Kidney (tissue), 14 donors: ENCODE data around the gene SNN. TPM values are rescaled to one million over a fixed set of nuclear protein-coding genes. Genes with fewer than 3 reads are reported as not detected.

Experiments
- DNase-seq, 5 donors: peaks; one replicate each; pipeline ENCODE4 v3.0.0-alpha.2; 2013 to 2020
- FAIRE-seq: peaks from 2 replicates; lab custom pipeline; 2012; peaks lifted over from hg19 to GRCh38; lab: Jason Lieb, UNC
- H3K27ac ChIP-seq, 2 donors: one replicate each; pipeline ENCODE4 v1.7.0; 2013; ENCODE audit warnings: low read depth in 2 of 2, low read length in 2 of 2, inconsistent platforms in 1 of 2
- H3K27me3 ChIP-seq: one replicate; pipeline ENCODE4 v1.7.1; 2013; ENCODE audit warnings: low read length, inconsistent platforms; ENCODE audit not compliant: control insufficient read depth, insufficient read depth
- H3K36me3 ChIP-seq, 3 donors: one replicate each; pipeline versions ENCODE4 v1.7.0 to v1.7.1; 2013; ENCODE audit warnings: low read length in 3 of 3, control low read depth in 1 of 3, inconsistent platforms in 1 of 3; ENCODE audit not compliant: insufficient read depth in 3 of 3, control insufficient read depth in 2 of 3
- H3K4me1 ChIP-seq, 3 donors: one replicate each; pipeline versions ENCODE4 v1.7.0 to v1.7.1; 2013; ENCODE audit warnings: low read length in 3 of 3, inconsistent platforms in 1 of 3, low read depth in 1 of 3; ENCODE audit not compliant: control insufficient read depth in 2 of 3, insufficient read depth in 2 of 3
- H3K4me3 ChIP-seq, 3 donors: one replicate each; pipeline versions ENCODE4 v1.7.0 to v1.8.1; 2013; ENCODE audit warnings: low read length in 3 of 3, control low read depth in 1 of 3, inconsistent platforms in 1 of 3
- H3K9ac ChIP-seq, 3 donors: one replicate each; pipeline versions ENCODE4 v1.7.0 to v1.7.1; 2013; ENCODE audit warnings: low read length in 3 of 3, control low read depth in 1 of 3, inconsistent platforms in 1 of 3
- H3K9me3 ChIP-seq, 3 donors: one replicate each; pipeline versions ENCODE4 v1.7.0 to v1.7.1; 2013; ENCODE audit warnings: low read length in 3 of 3, control low read depth in 1 of 3, inconsistent platforms in 1 of 3; ENCODE audit not compliant: control insufficient read depth in 2 of 3, insufficient read depth in 1 of 3
- CTCF ChIP-seq: IDR thresholded peaks from 3 replicates; pipeline ENCODE4 v1.5.1; 2012; ENCODE audit warnings: mild to moderate bottlenecking, moderate library complexity, borderline replicate concordance; ENCODE audit not compliant: insufficient read depth; ENCODE audit errors: extremely low read depth
- intact Hi-C: fragments of 100-400 bp; cut with DNase I; formaldehyde crosslinking; loops from one replicate; pipeline ENCODE4 v1.11.1; 2022
- polyA plus RNA-seq: library from polyadenylated mRNA; stranded (reverse); fragments of 350-450 nt; fragmentation: Illumina TruSeq; extraction: RNeasy Lipid Tissue Mini Kit (QIAGEN cat#74804); gene quantifications from one replicate; pipeline ENCODE4 v1.2.3, GENCODE V29; 2014; ENCODE audit warnings: low read depth, low replicate concordance; ENCODE audit not compliant: insufficient read depth
- total RNA-seq: library from RNA; stranded (reverse); fragmentation: NEBNext Ultra II Directional; extraction: Animal tissue kit (Norgen Biotek cat#: 25700); gene quantifications from one replicate; pipeline ENCODE4 v1.2.1, GENCODE V29; 2021
- donor health status: control.
- donor health status: control.
- donor health status: control.
- donor health status: control.
- donor health status: control.
- donor health status: DM: yes; HTN: yes; CAD: no.
- donor health status: Normal renal cell carcinoma (clear cell type).

The SNN gene
- total and polyA plus RNA-seq, 2 donors from 2014 or later = 16.6 to 21.9 TPM

- Histone ChIP-seq H3K9ac (no peak overlapping the region), H3K27ac (no peak overlapping the region), H3K27me3 (no peaks in the 10 kb centered on the region), H3K4me1 (peaks cover 0 to 3% (median 0%) of the 10 kb centered on the region in 3 donors), H3K9me3 (no peaks in the 10 kb centered on the region), H3K4me3 (no peak overlapping the region), H3K36me3 (peaks cover 2 to 67% (median 44%) of the 10 kb centered on the region in 3 donors)
- intact Hi-C loops = no loop called here
- FAIRE-seq = no peak
- no peak for TF ChIP-seq CTCF
- DNase-seq = no peak
Measured at GRCh38 chr16:11698271-11698689, 30.0 kb downstream of the SNN start.

DNA sequence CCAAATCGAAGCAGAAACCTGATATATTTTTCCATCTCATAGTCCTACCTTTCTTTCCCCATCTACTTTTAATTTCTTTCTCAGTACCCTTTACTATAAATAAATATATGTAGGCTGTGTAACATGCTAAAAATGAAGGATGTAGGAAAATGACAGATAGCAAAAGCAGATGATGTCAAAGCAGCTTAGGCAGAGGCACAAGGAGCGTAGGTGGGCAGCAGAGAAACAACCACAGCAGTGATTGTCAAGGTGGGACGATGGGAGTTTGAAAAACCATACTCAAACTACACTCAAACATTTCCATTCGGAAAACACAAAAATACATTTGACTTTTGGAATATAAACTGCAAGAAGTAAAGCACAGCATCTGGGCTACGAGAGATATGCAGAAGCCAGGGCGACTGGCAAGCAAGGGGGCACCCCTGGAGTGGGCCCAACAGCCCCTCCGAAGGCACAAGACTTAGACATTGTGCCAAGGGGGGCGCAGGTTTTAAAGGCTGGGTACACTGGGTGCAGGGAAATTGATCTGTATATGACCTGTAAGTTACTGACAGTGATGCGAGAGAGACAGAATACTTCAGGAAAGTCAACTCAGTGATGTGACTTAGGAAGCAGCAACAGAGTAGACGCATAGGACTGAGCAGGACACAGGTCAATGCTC, 31.1 kb downstream of the SNN start:
- no peak for TF ChIP-seq CTCF
- intact Hi-C loops = no loop called here
- Histone ChIP-seq H3K27ac (no peak overlapping the region), H3K9ac (no peak overlapping the region), H3K9me3 (no peaks in the 10 kb centered on the region), H3K4me1 (peaks cover 0 to 3% (median 0%) of the 10 kb centered on the region in 3 donors), H3K27me3 (no peaks in the 10 kb centered on the region), H3K4me3 (no peak overlapping the region), H3K36me3 (peaks cover 2 to 67% (median 44%) of the 10 kb centered on the region in 3 donors)
- DNase-seq (no peak), FAIRE-seq (no peak)

- intact Hi-C loops = no loop called here
- peaks cover 2 to 57% (median 39%) of the 10 kb centered on the region in 3 donors for H3K36me3 ChIP-seq
- H3K9me3 ChIP-seq = no peaks in the 10 kb centered on the region
- no peak for FAIRE-seq
- TF ChIP-seq CTCF = no peak
- no peaks in the 10 kb centered on the region for H3K27me3 ChIP-seq
- H3K27ac ChIP-seq = no peak overlapping the region
- H3K4me1 ChIP-seq = peaks cover 0 to 3% (median 0%) of the 10 kb centered on the region in 3 donors
- no peak overlapping the region for H3K9ac ChIP-seq
- no peak for DNase-seq
- no peak overlapping the region for H3K4me3 ChIP-seq
Measured at GRCh38 chr16:11700264-11701029, 32.2 kb downstream of the SNN start.
